Hepatocyte (in vitro differentiated cells): Measurements from ENCODE around the gene OPRL1. TPM values are rescaled to one million over a fixed set of nuclear protein-coding genes. Genes with fewer than 3 reads are reported as not detected.

Source experiments
- DNase-seq: peaks from one replicate; pipeline ENCODE4 v3.0.0-alpha.2; 2016; ENCODE audit warnings: low spot score
- H2AFZ ChIP-seq: fragments of 200-600 bp; sonication (generic); 2 replicates; pipeline ENCODE4 v1.6.0; 2016; ENCODE audit warnings: antibody characterized with exemption, mild to moderate bottlenecking
- H3K27ac ChIP-seq: fragments of 200-600 bp; sonication (generic); 2 replicates; pipeline ENCODE4 v1.5.1; 2016; ENCODE audit warnings: mild to moderate bottlenecking
- H3K27me3 ChIP-seq: fragments of 200-600 bp; sonication (generic); 2 replicates; pipeline ENCODE4 v1.6.1; 2016
- H3K36me3 ChIP-seq: fragments of 200-600 bp; sonication (generic); replicated peaks from 2 replicates; pipeline ENCODE4 v1.5.1; 2016; ENCODE audit warnings: low read depth; ENCODE audit not compliant: insufficient read depth
- H3K4me1 ChIP-seq: fragments of 200-600 bp; sonication (generic); 2 replicates; pipeline ENCODE4 v1.5.1; 2016; ENCODE audit warnings: mild to moderate bottlenecking, moderate library complexity; ENCODE audit not compliant: insufficient read depth
- H3K4me2 ChIP-seq: fragments of 200-600 bp; sonication (generic); 2 replicates; pipeline ENCODE4 v1.6.0; 2016
- H3K4me3 ChIP-seq: fragments of 200-600 bp; sonication (generic); 2 replicates; pipeline ENCODE4 v1.5.1; 2016; ENCODE audit warnings: mild to moderate bottlenecking
- H3K79me2 ChIP-seq: fragments of 200-600 bp; sonication (generic); 2 replicates; pipeline ENCODE4 v1.6.0; 2017; ENCODE audit warnings: mild to moderate bottlenecking
- H3K9me2 ChIP-seq: fragments of 200-600 bp; sonication (generic); replicated peaks from 2 replicates; pipeline ENCODE4 v1.6.0; 2017; ENCODE audit warnings: mild to moderate bottlenecking; ENCODE audit not compliant: insufficient read depth
- H3K9me3 ChIP-seq: fragments of 200-600 bp; sonication (generic); 2 replicates; pipeline ENCODE4 v1.5.1; 2016; ENCODE audit warnings: low read depth, mild to moderate bottlenecking
- H4K20me1 ChIP-seq: fragments of 200-600 bp; sonication (generic); 2 replicates; pipeline ENCODE4 v1.6.0; 2016; ENCODE audit warnings: mild to moderate bottlenecking; ENCODE audit not compliant: insufficient read depth, poor library complexity, severe bottlenecking
- CTCF ChIP-seq: fragments of 200-600 bp; sonication (generic); IDR thresholded peaks from 2 replicates; pipeline ENCODE4 v1.5.1; 2016; ENCODE audit warnings: antibody characterized with exemption, mild to moderate bottlenecking; ENCODE audit not compliant: poor library complexity
- EZH2 ChIP-seq: fragments of 200-600 bp; sonication (generic); IDR thresholded peaks from 2 replicates; pipeline ENCODE4 v1.6.1; 2016; ENCODE audit warnings: antibody characterized with exemption, mild to moderate bottlenecking, borderline replicate concordance
- EZH2phosphoT487 ChIP-seq: fragments of 200-600 bp; sonication (generic); IDR thresholded peaks from one replicate; pipeline ENCODE4 v1.6.1; 2018; ENCODE audit warnings: antibody characterized with exemption, mild to moderate bottlenecking, low read depth, moderate library complexity; ENCODE audit not compliant: unreplicated experiment, severe bottlenecking
- WGBS: methylation state at CpG from one replicate; pipeline ENCODE4 v1.1.6; 2016; ENCODE audit warnings: low lambda C conversion rate; ENCODE audit errors: missing lambda C conversion rate; 5-methylcytosine and 5-hydroxymethylcytosine counted together
- polyA plus RNA-seq: library from polyadenylated mRNA; unstranded; fragments of >200 nt; fragmentation: Nextera tagmentation; extraction: Ambion mirVana; gene quantifications from 2 replicates; pipeline ENCODE4 v1.2.1, GENCODE V29; 2016
- total RNA-seq: library from RNA; depleted of rRNA; stranded (reverse); fragments of >200 nt; gene quantifications from 2 replicates; pipeline ENCODE4 v1.2.3, GENCODE V29; 2014

OPRL1 gene
- total and polyA plus RNA-seq, 2 experiments from 2014 or later, result 0.50 to 1.5 TPM

DNA sequence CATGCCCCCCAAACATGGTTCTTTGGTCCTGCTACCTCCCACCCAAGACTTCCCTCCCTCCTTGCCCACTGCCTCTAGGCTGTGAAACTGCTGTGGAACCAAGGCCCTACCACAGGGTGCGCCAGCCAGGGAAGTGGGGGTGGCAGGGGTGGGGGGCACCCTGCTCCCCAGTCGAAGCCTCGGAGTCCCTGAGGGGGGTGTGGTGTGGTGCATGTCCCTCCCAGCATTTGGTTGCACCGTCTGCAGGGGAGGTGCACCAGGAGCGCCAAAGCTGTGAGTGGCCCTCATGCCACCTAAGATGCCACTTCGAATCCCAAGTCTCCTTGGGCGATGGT, 2.4 kb upstream of the OPRL1 start:
- H3K27ac ChIP-seq, result no peak overlapping the region
- H3K4me3 ChIP-seq, result no peak overlapping the region
- peaks cover 5% of the 10 kb centered on the region for H3K27me3 ChIP-seq
- H3K9me3 ChIP-seq, result no peaks in the 10 kb centered on the region
- H2AFZ ChIP-seq, result no peak overlapping the region
- no peaks in the 10 kb centered on the region for H3K9me2 ChIP-seq
- DNase-seq, result no peak
- H3K79me2 ChIP-seq, result no peaks in the 10 kb centered on the region
- TF ChIP-seq EZH2phosphoT487, result no peak
- no peak for TF ChIP-seq EZH2
- no peak for TF ChIP-seq CTCF
- no peak overlapping the region for H3K4me2 ChIP-seq
- WGBS, result 91% methylated on average over 7 of the region's 7 CpGs
- H3K36me3 ChIP-seq, result no peaks in the 10 kb centered on the region
- H3K4me1 ChIP-seq, result peaks cover 9% of the 10 kb centered on the region
- no peaks in the 10 kb centered on the region for H4K20me1 ChIP-seq

DNA sequence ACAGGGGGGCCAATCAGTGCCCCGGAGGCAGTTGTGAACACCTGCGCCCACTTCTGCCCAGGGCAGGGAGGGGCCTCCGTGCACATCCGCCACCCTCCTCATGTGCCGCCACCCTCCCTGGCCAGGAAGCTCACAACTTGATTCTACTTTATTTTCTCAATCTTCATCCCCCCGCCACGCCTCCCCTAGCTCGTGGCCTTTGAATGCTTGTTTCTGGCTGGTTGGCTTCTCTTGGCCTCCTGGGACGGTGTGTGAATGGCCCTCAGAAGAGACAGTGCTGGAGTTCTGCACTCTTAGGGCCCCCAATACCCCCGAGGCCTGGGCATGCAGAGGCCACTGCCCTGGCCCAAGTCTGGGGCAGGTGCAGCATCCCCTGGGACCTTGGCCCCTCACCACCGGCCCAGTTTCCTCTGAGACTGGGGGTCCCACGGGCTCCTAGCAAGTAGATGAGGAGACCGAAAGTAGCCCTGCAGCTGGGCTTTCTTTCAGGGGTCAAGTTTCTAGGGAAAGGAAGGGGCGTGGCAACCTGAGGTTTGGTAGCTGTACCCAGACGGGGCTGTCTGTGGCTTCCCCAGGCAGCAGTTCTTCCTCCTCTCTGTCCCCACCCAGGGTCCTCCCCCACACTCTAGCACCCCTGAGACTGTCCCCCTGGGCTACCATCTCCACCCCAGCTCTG, 1.9 kb upstream of the OPRL1 start:
- no peaks in the 10 kb centered on the region for H4K20me1 ChIP-seq
- no peaks in the 10 kb centered on the region for H3K9me2 ChIP-seq
- no peaks in the 10 kb centered on the region for H3K36me3 ChIP-seq
- no peak overlapping the region for H3K27ac ChIP-seq
- WGBS, result 76% methylated on average over 15 of the region's 15 CpGs
- peaks cover 8% of the 10 kb centered on the region for H3K27me3 ChIP-seq
- no peaks in the 10 kb centered on the region for H3K79me2 ChIP-seq
- H3K4me1 ChIP-seq, result peaks cover 9% of the 10 kb centered on the region
- H3K4me2 ChIP-seq, result peak overlapping the region; percentile 98
- DNase-seq, result no peak
- H2AFZ ChIP-seq, result no peak overlapping the region
- no peak overlapping the region for H3K4me3 ChIP-seq
- H3K9me3 ChIP-seq, result no peaks in the 10 kb centered on the region
- TF ChIP-seq EZH2phosphoT487, result no peak
- no peak for TF ChIP-seq CTCF
- no peak for TF ChIP-seq EZH2

GRCh38 chr20:64078934-64079272, 979 bp upstream of the OPRL1 start:
- H3K36me3 ChIP-seq, result no peaks in the 10 kb centered on the region
- TF ChIP-seq EZH2 (no peak), EZH2phosphoT487 (no peak)
- peaks cover 10% of the 10 kb centered on the region for H3K4me1 ChIP-seq
- no peak overlapping the region for H3K27ac ChIP-seq
- WGBS, result 44% methylated on average over 4 of the region's 4 CpGs
- H2AFZ ChIP-seq, result peak overlapping the region; percentile 83
- peak overlapping the region; percentile 98 for H3K4me2 ChIP-seq
- peak overlapping the region; percentile 85 for H3K4me3 ChIP-seq
- H3K9me3 ChIP-seq, result no peaks in the 10 kb centered on the region
- DNase-seq, result no peak
- no peaks in the 10 kb centered on the region for H3K79me2 ChIP-seq
- H4K20me1 ChIP-seq, result no peaks in the 10 kb centered on the region
- peaks cover 13% of the 10 kb centered on the region for H3K27me3 ChIP-seq
- H3K9me2 ChIP-seq, result no peaks in the 10 kb centered on the region

DNA sequence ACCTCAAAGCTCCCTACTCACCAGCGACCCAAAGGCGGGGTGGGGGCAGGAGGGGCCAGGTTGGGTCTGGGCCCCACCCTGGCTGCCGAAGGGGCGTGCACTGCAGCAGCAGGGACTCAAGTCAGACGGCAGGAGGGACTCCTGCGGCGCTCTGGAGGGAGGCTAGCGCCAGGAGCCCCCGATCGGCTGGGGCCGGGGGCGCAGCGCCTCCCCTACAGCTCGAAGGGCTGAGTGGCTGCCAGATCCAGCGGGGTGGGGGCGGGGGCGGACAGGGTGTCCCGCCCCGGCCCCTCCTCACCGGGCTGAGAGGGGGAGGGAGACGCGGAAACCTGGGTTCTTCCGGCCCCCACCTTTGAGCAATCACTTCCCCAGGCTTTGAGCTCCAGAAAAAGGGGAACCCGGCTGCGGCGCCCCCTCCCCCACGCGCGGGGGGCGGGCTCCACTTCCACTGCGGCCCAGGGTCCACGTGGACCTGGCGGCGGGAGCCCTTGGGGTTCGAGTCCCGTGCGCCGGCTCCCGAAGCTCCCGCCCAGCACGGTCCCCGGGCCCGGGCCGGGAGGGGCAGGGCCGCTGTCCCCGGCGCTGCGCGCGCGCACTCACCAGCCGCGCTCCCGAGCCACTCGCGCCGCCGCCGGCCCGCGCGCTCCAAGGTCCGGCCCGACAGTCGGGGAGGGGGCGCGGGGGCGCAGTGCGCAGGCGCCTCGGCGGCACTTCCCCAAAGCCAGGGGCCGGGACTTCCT, 439 bp upstream of the OPRL1 start, which contains the start of gene RGS19:
RGS19 (minus strand) TSS at position 246 of the 740 bp plus-strand sequence. CDS start 2,632 bp downstream, outside the sequence.
- Histone ChIP-seq H4K20me1 (no peaks in the 10 kb centered on the region), H3K9me2 (no peaks in the 10 kb centered on the region), H3K4me3 (peak within 1 kb of the TSS; percentile 85), H3K4me2 (peak within 1 kb of the TSS; percentile 98), H3K9me3 (no peaks in the 10 kb centered on the region), H3K4me1 (peaks cover 15% of the 10 kb centered on the region), H3K79me2 (no peaks in the 10 kb centered on the region), H2AFZ (peak within 1 kb of the TSS; percentile 83), H3K27me3 (peaks cover 19% of the 10 kb centered on the region), H3K27ac (peak within 1 kb of the TSS; percentile 45), H3K36me3 (no peaks in the 10 kb centered on the region)
- 1% methylated on average over 15 of the region's 73 CpGs for WGBS
- DNase-seq, result peak; percentile 89
- TF ChIP-seq CTCF, result no peak
- TF ChIP-seq EZH2, result no peak
- no peak for TF ChIP-seq EZH2phosphoT487
